HS-5 (cell line): ENCODE measurements around the gene ZBED4.

ENCODE experiments used
- DNase-seq: peaks from one replicate; pipeline ENCODE4 v3.0.0-alpha.2; 2012; ENCODE audit warnings: low read depth

Gene ZBED4

GRCh38 chr22:49825944-49826602, 27.6 kb upstream of the ZBED4 start:
- DNase-seq, result peak; percentile 23

- DNase-seq, result no peak
Measured at GRCh38 chr22:49826603-49827270, 26.9 kb upstream of the ZBED4 start.

GRCh38 chr22:49827271-49827852, 26.3 kb upstream of the ZBED4 start:
- DNase-seq, result no peak

GRCh38 chr22:49827853-49828598, 25.6 kb upstream of the ZBED4 start, which contains the start of gene BRD1:
TSS of gene BRD1 (minus strand) at chr22:49827873. CDS start at chr22:49824317, 3,556 bp downstream.
- no peak for DNase-seq

GRCh38 chr22:49828599-49828965, 25.1 kb upstream of the ZBED4 start:
- DNase-seq, result no peak

GRCh38 chr22:49829044-49829853, 24.4 kb upstream of the ZBED4 start:
- no peak for DNase-seq

GRCh38 chr22:49833340-49834007, 20.2 kb upstream of the ZBED4 start:
- no peak for DNase-seq

- DNase-seq, result no peak
Measured at GRCh38 chr22:49838771-49839717, 14.6 kb upstream of the ZBED4 start.

- no peak for DNase-seq
Measured at GRCh38 chr22:49845241-49845640, 8.4 kb upstream of the ZBED4 start.

GRCh38 chr22:49845666-49846459, 7.8 kb upstream of the ZBED4 start:
- DNase-seq, result no peak

- no peak for DNase-seq
Measured at GRCh38 chr22:49847751-49848689, 5.6 kb upstream of the ZBED4 start.

- DNase-seq, result no peak
Measured at GRCh38 chr22:49848690-49849160, 4.9 kb upstream of the ZBED4 start.

GRCh38 chr22:49849161-49850020, 4.3 kb upstream of the ZBED4 start:
- no peak for DNase-seq

GRCh38 chr22:49850021-49850911, 3.4 kb upstream of the ZBED4 start:
- no peak for DNase-seq

- DNase-seq, result no peak
Measured at GRCh38 chr22:49850959-49851802, 2.5 kb upstream of the ZBED4 start.
